Skeletal muscle satellite cell (primary cell): Measurements from ENCODE around the gene FRMD3.

Experiments
- H3K27me3 ChIP-seq: 2 replicates; pipeline ENCODE4 v1.7.0; 2013; ENCODE audit warnings: low read length; ENCODE audit not compliant: control insufficient read depth, insufficient read depth
- H3K36me3 ChIP-seq: 2 replicates; pipeline ENCODE4 v1.7.0; 2013; ENCODE audit warnings: mild to moderate bottlenecking, control low read depth, low read length; ENCODE audit not compliant: insufficient read depth
- H3K4me1 ChIP-seq: 2 replicates; pipeline ENCODE4 v1.7.0; 2013; ENCODE audit warnings: low read length; ENCODE audit not compliant: control insufficient read depth, insufficient read depth
- H3K4me2 ChIP-seq: 2 replicates; pipeline ENCODE4 v1.7.0; 2013; ENCODE audit warnings: mild to moderate bottlenecking, low read length
- H3K4me3 ChIP-seq: 2 replicates; pipeline ENCODE4 v1.7.0; 2013; ENCODE audit warnings: low read length
- H3K9ac ChIP-seq: 2 replicates; pipeline ENCODE4 v1.7.0; 2013; ENCODE audit warnings: mild to moderate bottlenecking, low read depth, low read length, moderate library complexity
- H3K9me3 ChIP-seq: replicated peaks from 2 replicates; pipeline ENCODE4 v1.7.0; 2013; ENCODE audit warnings: mild to moderate bottlenecking, control low read depth, low read length

The FRMD3 gene

DNA sequence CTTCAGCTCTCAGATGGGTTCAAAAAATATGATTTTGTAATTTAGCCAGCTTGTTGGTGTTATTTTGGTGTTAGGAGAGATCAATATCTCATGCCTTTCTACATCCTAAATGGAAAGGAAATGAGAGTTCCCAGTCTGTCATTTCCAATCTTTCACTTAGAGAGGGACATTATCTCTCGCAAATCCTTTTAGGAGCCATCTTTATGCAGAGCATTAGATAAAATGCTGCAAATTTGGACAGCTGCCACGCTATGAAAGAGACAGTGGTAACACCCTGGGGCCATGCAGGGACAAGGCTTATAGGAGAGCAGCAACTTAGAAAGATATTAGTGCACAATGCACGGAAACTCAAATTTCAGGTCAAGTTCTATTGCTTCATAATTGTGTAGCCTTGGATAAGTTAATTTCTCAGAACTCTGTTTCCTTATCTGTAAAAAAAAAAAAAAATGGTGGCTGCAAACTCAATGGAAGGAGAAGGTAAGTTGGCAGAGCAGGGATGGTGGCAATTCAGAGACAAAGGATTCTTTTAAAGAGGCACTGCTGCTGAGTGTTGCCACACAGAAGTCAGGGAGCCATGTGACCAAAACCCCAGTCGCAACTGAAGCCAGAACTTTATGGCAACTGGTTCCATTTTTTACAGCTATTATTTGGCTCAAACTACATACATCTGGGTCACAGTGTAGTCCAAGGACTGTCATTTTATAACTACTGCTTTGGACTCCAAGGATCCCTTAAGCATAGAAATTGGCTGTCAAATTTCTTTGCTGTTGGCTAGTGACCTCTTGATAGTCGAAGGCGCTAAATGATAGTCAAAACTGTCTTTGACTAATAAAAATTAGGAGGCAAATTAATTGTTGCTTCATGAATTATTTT lies 210.2 kb downstream of the FRMD3 start:
- H3K9ac ChIP-seq = no peak overlapping the region
- no peaks in the 10 kb centered on the region for H3K9me3 ChIP-seq
- no peak overlapping the region for H3K4me2 ChIP-seq
- no peak overlapping the region for H3K4me3 ChIP-seq
- no peaks in the 10 kb centered on the region for H3K27me3 ChIP-seq
- no peaks in the 10 kb centered on the region for H3K36me3 ChIP-seq
- no peaks in the 10 kb centered on the region for H3K4me1 ChIP-seq

- no peaks in the 10 kb centered on the region for H3K27me3 ChIP-seq
- no peak overlapping the region for H3K4me2 ChIP-seq
- H3K4me1 ChIP-seq = no peaks in the 10 kb centered on the region
- no peak overlapping the region for H3K4me3 ChIP-seq
- no peak overlapping the region for H3K9ac ChIP-seq
- no peaks in the 10 kb centered on the region for H3K9me3 ChIP-seq
- H3K36me3 ChIP-seq = no peaks in the 10 kb centered on the region
Measured at GRCh38 chr9:83327323-83327722, 210.9 kb downstream of the FRMD3 start.

DNA sequence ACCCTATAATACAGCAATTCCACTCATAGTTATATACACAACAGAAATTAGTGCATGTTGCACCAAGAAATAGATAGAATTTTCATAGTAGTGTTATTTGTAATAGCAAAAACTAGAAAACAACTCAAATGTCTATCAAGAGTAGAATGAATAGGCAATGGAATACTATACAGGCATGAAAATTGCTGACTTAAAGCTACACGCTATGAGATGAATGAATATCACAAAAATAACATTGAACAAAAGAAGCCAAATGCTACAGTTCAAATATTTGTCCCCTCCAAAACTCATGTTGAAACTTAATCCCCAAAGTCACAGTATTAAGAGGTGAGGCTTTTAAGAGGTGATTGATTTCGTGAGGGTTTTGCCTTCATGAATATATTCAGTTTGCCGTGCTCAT lies 215.1 kb downstream of the FRMD3 start:
- no peaks in the 10 kb centered on the region for H3K36me3 ChIP-seq
- H3K9ac ChIP-seq = no peak overlapping the region
- H3K4me3 ChIP-seq = no peak overlapping the region

GRCh38 chr9:83322438-83322837 lies 215.8 kb downstream of the FRMD3 start:
- Histone ChIP-seq H3K4me2 (no peak overlapping the region), H3K4me3 (no peak overlapping the region), H3K4me1 (no peaks in the 10 kb centered on the region), H3K27me3 (no peaks in the 10 kb centered on the region), H3K36me3 (no peaks in the 10 kb centered on the region), H3K9ac (no peak overlapping the region), H3K9me3 (no peaks in the 10 kb centered on the region)

More for the DNA sequence above, 215.1 kb downstream of the FRMD3 start:
- no peaks in the 10 kb centered on the region for H3K4me1 ChIP-seq
- no peaks in the 10 kb centered on the region for H3K9me3 ChIP-seq
- no peaks in the 10 kb centered on the region for H3K27me3 ChIP-seq
- no peak overlapping the region for H3K4me2 ChIP-seq

GRCh38 chr9:83317244-83317643 lies 221.0 kb downstream of the FRMD3 start:
- Histone ChIP-seq H3K9me3 (no peaks in the 10 kb centered on the region), H3K9ac (no peak overlapping the region), H3K27me3 (no peaks in the 10 kb centered on the region), H3K4me3 (no peak overlapping the region), H3K4me1 (no peaks in the 10 kb centered on the region), H3K4me2 (no peak overlapping the region), H3K36me3 (no peaks in the 10 kb centered on the region)

DNA sequence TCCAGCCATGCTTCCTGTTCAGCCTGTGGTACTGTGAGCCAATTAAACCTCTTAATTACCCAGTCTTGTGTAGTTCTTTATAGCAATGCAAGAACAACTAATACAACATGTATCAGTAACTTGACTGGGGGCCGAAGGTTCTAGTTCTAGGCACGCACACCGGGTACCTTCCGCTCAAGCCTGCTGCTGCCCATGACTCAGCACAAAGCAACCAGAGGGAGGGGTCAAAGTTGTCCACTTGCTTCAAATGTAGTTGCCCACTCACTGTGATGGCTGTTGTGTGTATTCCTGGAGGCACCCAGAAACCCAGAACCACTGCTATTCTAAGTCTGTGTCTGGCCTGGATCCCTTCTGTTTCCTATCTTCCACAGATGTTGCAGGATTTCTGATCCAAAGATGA lies 222.6 kb downstream of the FRMD3 start:
- H3K9ac ChIP-seq = no peak overlapping the region
- H3K36me3 ChIP-seq = no peaks in the 10 kb centered on the region
- H3K9me3 ChIP-seq = no peaks in the 10 kb centered on the region
- no peak overlapping the region for H3K4me3 ChIP-seq
- H3K4me2 ChIP-seq = no peak overlapping the region
- no peaks in the 10 kb centered on the region for H3K4me1 ChIP-seq
- no peaks in the 10 kb centered on the region for H3K27me3 ChIP-seq

GRCh38 chr9:83313781-83314180 lies 224.4 kb downstream of the FRMD3 start:
- H3K4me2 ChIP-seq = no peak overlapping the region
- no peaks in the 10 kb centered on the region for H3K27me3 ChIP-seq
- H3K9ac ChIP-seq = no peak overlapping the region
- H3K36me3 ChIP-seq = no peaks in the 10 kb centered on the region
- no peaks in the 10 kb centered on the region for H3K9me3 ChIP-seq
- H3K4me1 ChIP-seq = no peaks in the 10 kb centered on the region
- no peak overlapping the region for H3K4me3 ChIP-seq

DNA sequence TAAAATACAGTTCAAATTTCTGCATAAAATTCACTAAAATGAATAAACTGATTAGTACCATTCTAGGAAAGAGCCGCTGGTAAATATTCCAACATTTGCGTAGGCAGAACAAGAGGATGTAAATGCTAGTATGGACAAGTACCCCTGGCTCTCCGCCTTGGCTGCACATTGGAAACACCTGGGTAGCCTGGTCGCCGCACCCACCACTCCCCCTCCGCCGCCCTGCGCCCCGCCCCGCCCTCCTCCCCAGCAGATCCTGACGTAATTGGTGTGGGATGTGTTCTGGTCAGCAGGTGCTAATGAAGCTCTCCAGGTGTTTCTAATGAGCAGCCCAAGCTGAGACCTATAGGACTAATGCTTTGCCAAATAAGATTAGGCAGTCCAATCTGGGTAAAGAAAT lies 225.7 kb downstream of the FRMD3 start:
- Histone ChIP-seq H3K9me3 (no peaks in the 10 kb centered on the region), H3K4me1 (no peaks in the 10 kb centered on the region), H3K36me3 (no peaks in the 10 kb centered on the region), H3K9ac (no peak overlapping the region), H3K27me3 (no peaks in the 10 kb centered on the region), H3K4me3 (no peak overlapping the region), H3K4me2 (no peak overlapping the region)

GRCh38 chr9:83307066-83307724 lies 231.0 kb downstream of the FRMD3 start:
- H3K4me1 ChIP-seq = peaks cover 9% of the 10 kb centered on the region
- H3K36me3 ChIP-seq = no peaks in the 10 kb centered on the region
- no peaks in the 10 kb centered on the region for H3K27me3 ChIP-seq
- no peak overlapping the region for H3K4me3 ChIP-seq
- no peaks in the 10 kb centered on the region for H3K9me3 ChIP-seq
- H3K9ac ChIP-seq = no peak overlapping the region
- H3K4me2 ChIP-seq = no peak overlapping the region

DNA sequence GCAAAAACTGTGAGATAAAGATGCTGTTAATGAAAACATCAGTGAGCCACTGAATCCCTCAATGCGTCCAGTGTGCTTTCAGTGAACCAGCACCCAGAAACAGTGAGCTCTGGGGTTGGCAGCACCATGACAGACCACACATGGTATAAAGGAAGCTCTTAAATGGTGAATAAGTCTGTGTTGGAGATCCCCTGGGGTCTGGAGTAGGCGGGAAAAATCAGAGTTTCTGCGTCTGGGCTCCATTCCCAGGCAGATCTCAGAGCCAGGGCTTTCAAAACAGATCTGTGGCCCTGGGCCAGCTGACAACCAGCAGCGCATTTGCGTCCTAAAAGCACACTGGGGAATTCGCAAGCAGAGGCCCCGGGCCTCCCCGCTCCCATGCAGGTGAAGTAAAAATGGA lies 233.5 kb downstream of the FRMD3 start:
- no peak overlapping the region for H3K9ac ChIP-seq
- no peak overlapping the region for H3K4me3 ChIP-seq
- no peaks in the 10 kb centered on the region for H3K27me3 ChIP-seq

DNA sequence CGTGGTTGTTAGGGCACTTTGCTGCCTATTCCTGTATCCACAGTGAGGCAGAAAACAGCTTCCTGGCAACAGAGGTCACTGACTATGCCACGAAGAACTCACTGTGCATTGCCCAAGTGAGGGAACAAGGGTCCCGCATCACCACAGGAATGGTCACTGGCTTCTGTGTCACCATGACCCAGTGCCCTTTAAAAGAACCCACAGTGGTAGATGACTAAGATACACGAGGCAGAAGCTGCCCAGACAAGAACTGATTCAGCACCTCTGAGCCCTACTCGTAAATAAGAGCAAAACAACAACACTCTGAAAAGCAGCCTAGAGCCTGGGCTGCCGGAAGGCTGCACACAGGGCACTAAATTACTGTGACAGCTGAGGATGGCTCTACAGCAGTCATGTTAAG lies 238.6 kb downstream of the FRMD3 start:
- Histone ChIP-seq H3K4me2 (peak overlapping the region; percentile 44), H3K36me3 (no peaks in the 10 kb centered on the region), H3K4me3 (no peak overlapping the region), H3K9ac (no peak overlapping the region), H3K4me1 (peaks cover 20% of the 10 kb centered on the region), H3K27me3 (no peaks in the 10 kb centered on the region), H3K9me3 (no peaks in the 10 kb centered on the region)

More for the DNA sequence above, 233.5 kb downstream of the FRMD3 start:
- Histone ChIP-seq H3K4me2 (peak overlapping the region; percentile 6), H3K4me1 (peaks cover 14% of the 10 kb centered on the region), H3K9me3 (no peaks in the 10 kb centered on the region), H3K36me3 (no peaks in the 10 kb centered on the region)

DNA sequence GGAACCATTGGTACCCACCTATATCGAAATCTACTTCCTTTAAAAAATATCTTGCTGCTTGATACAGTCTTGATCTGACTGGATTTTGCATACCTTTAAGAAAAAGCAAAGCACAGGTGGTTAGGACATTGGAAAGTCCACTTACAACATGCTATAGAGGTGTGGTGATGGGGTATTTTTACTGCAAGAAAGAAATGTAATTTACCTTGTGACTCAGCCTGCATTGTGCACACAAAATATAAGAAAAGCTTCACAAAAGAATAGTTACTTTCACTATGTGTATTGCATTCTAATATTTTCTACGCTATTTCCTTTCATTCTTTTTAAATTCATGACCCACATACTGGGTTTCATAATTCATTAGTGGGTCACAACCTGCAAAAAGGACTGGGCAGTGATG lies 239.1 kb downstream of the FRMD3 start:
- Histone ChIP-seq H3K9me3 (no peaks in the 10 kb centered on the region), H3K4me2 (peak overlapping the region; percentile 44), H3K4me1 (peaks cover 16% of the 10 kb centered on the region), H3K4me3 (no peak overlapping the region), H3K27me3 (no peaks in the 10 kb centered on the region), H3K36me3 (no peaks in the 10 kb centered on the region), H3K9ac (no peak overlapping the region)
